ENCODE measurements around the gene NKX2-2.
A peak's percentile ranks its signal among the peaks of the same experiment; 100 is the strongest.

The NKX2-2 gene

DNA sequence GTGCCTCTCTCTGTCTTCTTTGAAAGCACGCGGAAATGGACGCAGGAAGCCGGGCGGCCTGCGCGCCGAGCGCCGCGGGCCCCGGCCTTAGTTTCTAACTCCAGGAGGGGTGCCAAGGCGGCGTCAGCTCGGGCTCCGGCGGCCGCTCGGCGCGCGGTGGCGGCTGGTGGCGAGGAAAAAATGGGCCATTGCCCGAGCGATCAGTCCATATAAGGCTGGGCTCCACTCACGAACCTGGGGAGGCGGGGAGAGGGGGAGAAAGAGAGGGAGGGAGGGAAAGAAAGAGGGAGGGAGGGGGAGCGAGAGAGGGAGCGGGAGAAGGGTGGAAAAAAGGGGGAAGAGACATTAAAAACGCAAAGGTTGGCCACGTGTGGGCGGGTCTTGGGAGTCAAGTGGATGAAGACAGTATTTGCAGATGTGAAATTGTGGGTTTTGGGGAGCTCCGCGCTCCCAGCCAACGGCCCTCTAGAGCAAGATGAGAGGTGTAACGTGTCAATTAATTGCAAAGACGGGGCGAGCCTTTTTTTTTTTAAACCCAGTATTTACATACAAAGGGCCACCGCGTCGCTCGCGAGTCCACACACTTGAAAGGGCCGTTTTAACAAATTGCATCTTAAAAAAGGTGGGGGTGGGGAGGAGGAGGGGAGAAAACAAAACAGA is at the start of gene NKX2-2:
TSS of gene NKX2-2 (minus strand) at position 184 of the 660 bp plus-strand sequence. CDS start 395 bp downstream, outside the sequence.
- no peak for DNase-seq

DNA sequence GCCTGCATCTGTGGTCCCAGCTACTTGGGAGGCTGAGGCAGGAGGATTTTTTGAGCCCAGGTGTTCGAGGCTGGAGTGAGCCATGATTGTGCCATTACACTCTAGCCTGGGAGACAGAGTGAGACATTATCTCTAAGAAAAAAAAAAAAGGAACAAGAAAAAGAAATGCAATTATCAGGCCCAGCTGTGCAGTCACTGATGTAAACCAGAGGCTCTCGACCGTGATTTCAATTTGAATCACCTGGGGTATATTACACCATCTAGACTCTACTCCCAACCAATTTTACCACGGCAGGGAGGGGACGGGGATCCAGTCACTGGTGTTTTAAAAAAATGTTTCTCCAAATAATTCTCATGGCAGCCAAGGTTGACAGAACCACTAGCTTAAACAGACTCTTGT is 48.8 kb upstream of the NKX2-2 start:
- no peak for DNase-seq

DNA sequence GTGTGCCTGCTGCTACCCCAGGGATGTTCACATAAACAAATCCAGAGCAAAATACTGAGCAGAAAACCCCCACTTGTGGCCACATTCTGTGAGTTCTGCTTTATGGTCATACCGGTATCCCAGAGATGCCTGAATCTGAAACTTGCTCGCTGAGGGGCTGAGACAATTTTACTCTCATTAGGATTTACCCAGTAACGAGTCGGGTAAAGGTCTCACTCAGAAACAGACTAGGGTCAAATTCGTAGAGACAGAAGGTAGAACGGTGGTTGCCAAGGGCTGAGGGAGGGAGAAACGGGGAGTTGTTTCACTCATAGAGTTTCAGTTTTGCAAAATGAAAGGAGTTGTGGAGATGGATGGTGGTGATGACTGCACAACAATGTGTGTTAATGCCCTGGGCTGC is 45.4 kb upstream of the NKX2-2 start:
- no peak for DNase-seq

DNA sequence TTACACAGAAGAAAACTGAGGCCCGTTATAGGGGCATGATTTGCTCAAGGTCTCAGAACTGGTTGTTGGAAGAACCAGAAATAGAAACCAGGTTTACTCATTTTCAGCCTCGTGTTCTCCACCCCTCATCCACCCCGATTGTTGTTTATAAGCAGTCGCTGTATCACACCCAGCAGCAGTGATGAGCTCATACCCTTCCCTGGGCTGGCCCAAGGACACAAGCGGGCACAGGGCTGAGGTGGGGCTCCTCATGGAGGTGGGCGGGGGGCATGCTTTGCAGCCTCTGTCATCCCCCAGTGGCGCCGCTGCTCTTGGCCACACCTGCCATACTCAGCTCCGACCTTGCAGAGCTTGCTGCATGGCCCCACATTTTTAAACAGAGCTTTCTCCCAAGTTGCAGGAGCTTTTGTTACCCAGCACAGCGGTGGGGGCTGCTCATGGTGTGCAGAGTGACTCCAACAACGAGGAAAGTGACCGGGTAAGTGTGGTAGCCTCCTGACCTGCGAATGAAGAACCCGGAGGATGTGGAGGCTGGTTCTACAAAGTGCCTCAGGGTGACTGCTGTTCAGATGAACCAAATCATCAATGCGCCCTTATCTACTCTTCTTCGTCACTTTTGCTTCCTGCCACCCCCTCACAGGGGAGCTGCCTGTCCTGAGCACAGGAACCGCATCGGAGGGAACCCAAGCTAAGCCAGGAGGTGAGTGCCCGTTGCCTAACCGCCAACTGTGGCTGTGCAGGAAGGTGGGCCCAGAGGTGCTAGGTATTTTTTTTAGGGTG is 43.6 kb upstream of the NKX2-2 start:
- no peak for DNase-seq

DNA sequence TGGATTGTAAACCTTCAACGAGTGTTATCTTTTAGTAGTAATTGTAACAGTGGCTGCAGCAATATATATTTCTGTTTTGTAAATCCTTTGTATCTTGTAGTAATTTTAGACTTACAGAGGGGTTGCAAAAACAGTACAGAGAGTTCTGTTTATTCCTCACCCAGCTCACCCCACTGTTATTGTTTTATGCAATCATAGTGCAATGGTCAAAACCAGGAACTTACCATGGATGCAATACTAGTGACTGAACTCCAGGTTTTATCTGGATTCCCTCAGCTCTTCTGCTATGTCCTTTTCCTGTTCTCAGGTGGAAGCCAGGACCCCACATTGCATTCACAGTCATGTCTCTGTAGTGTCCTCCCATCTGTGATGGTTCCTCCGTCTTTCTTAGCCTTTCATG is 42.5 kb upstream of the NKX2-2 start:
- DNase-seq: no peak

DNA sequence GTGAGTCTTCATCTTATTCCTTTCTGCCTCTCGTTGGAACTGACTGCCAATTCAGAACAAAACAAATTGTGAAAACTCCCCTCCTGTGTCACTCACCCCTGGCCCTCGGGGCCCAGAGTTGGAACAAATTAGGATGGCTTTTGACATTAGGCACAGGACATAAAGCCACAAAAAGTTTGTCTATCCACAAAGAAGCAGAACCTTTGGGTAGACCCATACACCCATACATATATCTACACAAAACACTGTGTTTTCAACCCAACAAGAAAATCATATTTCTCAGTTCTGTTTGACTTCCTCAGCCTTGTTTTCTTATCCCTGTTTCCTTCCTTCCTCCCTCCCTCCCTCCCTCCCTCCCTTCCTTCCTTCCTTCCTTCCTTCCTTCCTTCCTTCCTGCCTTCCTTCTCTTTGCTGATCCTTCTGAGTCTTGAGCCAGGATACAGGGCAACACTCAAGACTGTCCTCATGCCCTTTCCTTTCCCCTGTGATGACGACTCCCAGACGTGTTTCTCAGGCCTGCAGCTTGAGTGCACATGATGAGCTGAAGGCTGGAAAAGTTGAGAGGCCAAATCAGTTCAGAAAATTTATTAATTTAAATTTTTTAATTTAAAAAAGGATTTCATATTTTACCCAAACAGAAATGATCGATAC is 41.7 kb upstream of the NKX2-2 start:
- DNase-seq: no peak

DNA sequence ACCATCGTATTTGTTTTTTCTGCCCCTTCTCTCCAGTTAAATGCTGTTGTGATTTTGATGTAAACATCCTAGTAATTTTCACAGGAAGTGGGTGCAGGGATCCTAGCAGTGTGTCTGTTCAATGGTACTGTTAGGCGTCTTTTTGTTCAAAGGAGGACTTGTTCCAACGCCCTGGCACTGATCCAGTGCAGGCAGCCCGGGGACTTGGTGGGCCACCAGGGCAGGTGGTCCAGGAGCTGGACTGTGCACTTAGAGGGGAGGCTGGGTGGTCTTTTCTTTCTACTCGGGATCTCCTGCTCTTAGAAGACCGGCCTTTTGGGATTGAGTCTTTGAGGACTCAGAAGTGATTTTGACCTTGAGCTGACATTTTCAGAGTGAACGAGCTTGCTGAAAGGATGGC is 41.1 kb upstream of the NKX2-2 start:
- peak; percentile 30 for DNase-seq

DNA sequence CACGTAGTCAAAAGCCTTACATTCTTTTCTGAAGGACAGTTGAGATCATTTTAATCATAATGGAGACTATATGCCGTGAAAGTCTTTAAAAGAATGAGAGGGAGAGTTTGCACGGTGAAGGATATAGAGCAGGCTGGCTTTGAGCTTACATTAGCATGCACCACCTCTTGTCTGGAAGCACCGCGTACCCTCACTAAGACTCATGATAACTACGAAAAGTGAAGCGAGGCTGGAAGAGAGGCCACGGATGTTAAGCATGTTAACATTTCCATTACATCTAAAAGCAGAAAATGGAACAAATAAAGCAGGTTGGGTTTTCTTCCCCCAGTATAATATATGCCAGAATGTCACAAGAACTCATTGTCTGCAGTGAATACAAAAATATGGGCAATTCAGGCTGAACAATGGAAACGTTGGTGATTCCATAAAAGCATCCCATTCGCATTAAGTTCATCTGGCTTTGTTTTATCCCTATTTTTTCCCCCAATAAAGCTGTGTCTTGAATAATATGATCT is 40.6 kb upstream of the NKX2-2 start:
- DNase-seq: no peak

DNA sequence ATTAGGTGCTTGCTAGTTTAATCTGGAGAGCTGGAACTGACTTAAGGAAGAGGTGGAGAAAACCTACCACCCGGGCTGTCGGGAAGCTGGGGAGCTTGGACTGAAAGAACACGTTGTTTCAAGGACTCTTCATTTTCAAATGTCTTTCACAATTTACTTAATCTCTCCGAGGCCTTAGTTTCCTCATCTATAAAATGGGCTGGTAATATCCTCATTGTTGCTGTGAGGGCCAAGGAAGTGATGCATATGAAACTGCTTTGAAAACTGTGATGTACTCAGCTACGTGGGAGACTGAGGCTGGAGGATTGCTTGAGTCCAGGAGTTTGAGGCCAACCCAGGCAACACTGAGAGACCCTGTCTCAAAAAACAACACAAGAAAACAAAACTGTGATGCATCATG is 36.7 kb upstream of the NKX2-2 start:
- DNase-seq: no peak

DNA sequence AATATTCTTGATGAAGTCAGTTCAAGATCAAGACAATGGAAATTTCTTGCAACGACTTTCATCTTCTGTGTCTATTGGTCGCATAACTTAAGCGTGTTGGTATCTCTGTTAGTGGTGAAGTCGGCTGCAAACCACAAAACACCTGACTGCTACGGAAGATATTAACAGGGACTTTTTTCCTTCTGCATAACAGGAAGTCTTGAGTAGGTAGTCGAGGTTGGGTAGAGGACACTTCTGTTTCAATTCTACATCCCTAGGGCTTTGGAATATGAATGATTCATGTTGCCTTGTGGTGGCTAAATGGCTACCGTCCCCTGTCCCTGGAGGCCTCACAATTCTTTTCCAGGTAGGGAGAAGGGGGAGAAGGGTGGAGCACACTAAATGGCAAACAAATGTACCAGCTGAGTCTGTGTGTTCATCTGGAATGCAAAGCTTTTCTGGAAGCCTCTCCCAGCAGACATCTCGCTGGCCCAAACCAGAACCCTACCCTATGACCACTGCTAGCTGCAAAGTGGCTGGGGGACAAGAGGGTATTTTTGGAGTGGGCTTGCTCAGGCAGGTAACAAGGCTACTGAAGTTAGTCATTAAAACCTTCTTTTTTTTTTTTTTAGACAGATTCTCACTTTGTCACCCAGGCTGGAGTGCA is 34.6 kb upstream of the NKX2-2 start:
- no peak for DNase-seq

DNA sequence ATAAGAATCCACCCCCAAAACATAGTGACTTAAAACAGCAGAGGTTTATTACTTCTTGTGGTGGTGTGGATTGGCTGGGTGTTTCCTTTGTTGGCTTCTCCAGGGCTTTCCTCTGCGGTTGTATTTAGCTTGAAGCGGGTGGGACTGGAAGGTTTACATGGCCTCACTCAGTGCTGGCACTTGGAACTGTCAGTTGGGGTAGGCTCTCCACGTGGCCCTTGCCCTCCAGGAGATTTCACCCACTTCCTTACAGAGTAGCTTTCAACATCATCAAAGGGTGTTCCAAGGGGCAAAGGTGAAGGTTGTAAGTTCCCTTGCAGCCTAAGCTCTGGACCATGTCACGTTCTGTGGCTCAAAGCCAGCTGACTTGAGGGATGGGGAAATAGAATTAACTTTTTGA is 32.5 kb upstream of the NKX2-2 start:
- no peak for DNase-seq

DNA sequence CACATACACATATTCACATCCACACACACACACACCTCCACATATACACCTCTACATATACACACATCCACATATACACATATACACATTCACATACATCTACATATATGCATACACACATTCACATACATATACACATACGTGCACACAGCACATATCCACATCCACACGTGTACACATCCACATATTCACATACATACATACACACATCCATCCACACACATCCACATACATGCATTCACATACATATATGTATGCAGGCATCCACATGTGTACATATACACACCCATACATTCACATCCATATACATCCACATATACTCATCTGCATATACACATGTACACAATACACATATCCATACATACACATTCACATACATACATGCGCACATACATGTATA is 25.6 kb upstream of the NKX2-2 start:
- no peak for DNase-seq

DNA sequence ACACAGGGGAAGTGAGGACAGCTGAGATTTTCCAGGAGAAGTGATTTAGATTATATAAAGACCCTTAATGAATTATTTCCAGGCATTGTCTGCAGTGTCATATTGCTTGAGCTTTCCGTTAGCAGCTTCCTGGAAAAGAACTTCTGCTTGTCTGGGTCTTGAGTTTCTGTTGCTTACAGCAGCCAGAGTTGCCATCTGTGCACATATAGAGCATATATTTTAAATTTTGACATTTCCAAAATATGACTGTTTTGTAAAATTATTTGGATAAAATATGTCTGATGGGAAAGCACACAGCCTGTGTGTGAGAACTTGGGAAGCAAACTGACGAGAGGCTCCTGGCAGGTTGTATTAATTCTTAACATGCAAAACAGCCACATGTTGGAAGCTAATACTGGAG is 21.0 kb upstream of the NKX2-2 start:
- DNase-seq: no peak

DNA sequence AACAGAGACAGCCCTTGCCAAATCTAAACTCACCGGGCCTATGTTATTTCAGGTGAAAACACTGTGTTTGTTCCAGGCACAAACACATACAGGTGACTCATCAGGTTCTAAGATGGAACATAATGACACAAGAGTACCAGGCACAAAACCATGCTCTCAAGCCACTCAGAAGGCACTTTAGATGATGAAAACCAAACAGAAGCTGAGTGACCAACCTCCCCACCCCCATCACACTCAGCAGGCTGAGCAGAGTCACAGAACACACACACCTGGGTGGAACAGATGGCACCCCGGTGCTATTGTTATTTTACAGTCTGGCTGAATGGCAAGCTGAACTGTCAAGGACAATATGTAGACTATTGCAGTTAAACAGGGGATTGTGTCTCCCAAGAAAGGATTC is 20.6 kb upstream of the NKX2-2 start:
- peak; percentile 96 for DNase-seq

DNA sequence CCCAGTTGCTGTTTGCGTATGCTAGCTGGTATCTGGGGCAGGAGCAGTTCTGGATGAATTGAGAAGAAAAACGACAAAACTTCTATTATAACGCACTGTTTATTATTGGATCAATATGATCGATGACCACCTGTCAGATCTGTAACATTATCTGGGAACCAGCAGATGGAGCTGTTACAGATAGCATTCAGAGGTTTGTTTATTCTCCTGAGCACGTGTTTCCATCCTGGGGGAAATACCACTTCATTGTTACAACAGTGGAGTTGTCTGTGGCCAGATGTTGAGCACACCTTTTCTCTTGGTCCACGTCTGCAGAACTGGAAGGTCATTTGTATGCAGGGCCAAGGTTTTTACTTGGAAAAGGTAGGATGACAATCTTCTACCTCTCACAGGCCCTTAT is 16.0 kb upstream of the NKX2-2 start:
- DNase-seq: peak; percentile 73

DNA sequence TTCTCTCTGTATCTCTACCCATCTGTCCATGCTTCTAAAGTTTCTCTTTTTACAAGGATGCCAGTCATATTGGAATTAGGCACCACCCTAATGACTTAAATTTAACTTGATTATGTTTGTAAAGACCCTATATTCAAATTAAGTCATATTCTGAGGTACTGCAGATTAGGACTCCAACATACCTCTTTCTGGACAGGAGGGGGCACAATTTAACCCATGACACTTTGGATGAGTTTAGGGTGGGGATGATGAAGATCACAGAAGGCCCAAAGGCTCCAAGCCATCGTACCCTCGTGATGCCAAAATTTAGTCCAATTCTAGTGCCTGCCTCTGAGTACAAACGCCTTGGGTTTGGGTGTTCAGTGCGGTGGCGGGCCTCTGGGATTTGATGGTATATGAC is 15.0 kb upstream of the NKX2-2 start:
- no peak for DNase-seq

DNA sequence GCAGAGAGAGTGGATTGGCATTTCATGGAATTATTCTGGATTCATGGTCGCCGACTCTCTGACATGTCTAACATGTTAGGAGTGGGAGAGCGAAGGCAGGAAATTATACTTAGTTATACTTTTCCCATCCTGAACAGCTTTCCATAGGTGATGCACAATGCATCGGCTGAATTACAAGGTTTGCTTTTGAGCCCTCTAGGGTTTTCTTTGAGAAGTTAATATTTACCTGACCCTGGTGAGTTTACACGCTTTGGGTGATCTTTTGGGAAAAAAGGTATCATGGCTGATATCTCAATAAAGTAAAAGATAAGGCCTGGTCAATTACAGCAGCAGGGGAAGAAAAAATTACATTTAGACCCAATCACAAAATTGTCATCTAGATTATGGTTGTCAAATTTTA is 14.0 kb upstream of the NKX2-2 start:
- no peak for DNase-seq

DNA sequence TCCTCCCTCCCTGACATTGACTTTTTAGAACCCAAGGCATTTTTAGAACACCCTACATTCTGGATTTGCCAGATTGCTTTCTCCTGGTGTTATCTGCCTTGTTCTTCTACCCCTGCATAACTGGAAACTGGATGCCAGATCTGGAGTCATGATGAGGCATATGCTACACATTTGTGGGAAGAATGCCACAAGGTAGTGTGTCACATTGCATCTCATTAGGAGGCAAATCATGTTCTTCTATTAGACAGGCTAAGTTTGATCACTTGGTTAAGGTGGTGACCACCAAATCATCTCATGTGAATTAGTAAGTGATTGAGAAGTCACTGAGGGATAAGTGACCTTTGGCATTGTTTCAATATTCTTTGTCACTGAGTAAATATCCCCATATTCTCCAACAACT is 12.9 kb upstream of the NKX2-2 start:
- DNase-seq: no peak

DNA sequence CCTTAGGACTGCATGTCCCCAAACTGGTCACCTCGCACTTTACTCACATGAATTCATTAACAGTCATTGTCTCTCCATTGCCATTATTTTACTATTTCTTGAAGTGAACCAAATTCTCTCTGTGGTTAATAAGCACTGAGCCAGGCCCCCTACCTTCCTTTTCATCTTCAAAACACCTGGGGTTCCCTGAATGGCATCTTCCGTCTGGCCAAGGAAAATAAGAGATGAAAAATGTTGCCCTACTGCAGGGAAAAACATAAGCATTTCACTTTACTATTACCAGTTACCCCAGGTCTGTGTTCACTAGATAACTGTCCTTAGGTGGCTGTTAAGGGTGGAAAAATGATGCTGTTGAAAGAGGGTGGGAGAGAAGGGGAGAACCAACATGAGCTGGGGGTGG is 10.0 kb upstream of the NKX2-2 start:
- no peak for DNase-seq

DNA sequence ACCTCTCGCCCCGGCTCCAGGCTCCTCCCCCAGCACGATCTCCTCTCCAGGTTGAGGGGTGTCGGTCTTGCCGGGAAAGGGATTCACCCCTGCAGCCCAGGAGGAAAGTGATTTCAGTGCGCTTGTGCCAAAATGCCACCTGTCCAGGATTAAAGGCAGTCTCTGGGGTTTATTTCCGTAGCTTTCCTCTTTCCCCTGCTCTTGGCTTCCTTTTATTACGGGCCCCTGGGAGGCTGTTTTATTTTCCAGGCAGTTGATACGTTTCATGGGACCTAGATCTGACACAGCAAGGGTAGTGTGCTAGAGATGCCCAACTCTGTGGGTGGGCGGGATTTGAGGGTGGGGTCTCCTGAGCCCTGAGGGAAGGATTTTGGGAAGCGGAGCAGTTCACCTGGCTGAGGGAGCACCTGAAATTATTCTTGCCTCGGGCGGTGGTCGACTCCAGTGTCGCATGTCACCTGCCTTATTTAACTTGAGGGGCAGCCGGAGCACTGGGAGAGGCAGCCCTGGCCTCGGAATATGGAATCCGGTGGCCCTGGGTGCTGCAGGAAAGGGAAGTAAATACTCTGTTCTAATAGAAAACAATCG is 9.5 kb upstream of the NKX2-2 start:
- DNase-seq: peak; percentile 61

DNA sequence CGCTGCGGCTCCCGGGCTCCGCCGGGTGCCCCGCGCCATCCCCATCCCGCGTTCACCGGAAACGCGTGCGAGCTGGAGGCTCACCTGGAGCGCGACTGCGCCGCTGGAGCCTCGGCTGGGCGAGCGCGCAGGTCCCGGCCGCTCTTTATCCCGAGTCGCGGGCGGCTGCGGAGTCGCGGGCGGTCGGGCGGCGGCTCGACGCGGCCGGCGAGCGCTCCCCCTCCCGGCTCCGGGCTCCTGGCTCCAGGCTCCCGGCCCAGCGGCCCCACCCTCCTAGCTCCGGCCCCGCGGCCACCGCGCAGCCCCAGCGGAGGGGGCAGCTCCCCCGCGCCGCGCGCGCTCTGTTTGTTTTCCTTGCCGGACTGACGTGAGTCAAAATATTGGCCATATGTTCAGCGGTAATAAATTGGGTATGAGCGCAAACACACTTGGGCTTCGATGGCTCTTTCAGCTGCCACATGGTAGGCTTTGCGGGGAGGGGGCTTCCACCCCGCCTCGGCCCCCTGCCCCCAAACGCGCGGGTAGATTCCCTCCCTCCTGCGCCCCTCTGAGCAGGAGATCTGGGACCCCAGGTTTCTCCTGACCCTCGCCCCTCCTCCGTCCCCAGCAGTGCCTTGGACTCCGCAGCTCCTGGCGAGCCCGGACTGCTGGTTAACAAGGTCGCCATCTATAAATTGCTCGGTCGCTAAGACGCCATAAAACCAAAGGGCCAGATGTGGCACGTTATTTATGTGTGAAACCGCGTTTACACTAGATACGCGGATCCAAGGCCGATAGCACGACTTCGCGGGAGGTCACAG is 8.8 kb upstream of the NKX2-2 start:
- DNase-seq: peak; percentile 67
